ENCODE data around the gene DDX1. TPM values are rescaled to one million over a fixed set of nuclear protein-coding genes. Genes with fewer than 3 reads are reported as not detected.

The DDX1 gene
- total RNA-seq, 1 donor from 2014 or later: 75.4 TPM

DNA sequence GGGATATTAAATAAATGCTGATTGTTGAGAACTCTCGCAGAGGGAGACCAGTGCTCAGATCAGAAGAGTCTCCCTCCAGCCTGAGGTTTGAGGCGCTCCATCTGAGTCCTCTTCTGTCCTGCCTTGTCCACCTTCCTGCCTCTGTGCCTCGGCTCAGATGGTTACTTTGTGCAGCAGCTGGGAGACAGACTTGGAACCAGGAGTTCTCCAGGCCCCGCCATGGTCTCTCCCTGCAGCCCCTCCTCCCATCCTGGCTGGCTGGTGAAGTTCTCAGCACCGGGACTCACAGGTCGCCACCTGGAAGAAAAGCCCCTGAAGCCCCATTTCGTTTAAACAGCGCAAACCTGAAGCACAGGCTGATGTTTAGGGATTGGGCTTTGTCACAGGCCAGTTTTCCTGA, 60.6 kb downstream of the DDX1 start:
- DNase-seq (ENCODE audit: low spot score) (no peak), ATAC-seq (no peak)
- intact Hi-C loops (cut with DNase I): no loop called here

DNA sequence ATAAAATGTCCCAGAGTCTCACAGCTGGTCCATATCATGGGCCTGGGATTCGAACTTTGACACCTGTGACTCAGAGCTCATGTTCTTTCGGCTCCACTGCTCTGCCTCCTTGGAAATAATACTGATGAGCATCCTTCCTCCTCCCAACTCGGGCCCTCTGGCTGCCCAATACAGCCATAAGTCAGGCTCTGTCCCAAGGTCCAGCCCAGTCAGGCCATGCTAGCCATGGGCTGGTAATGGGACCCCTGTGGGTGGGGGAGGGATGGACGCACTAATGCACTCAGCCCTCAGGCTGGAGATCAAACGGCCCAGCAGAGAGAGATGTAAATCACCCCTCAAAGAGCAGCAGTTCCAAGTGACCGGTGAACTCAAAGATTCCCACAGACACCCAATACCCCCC, 61.1 kb downstream of the DDX1 start:
- DNase-seq (ENCODE audit: low spot score) (no peak), ATAC-seq (no peak)
- intact Hi-C loops (cut with DNase I): no loop called here

DNA sequence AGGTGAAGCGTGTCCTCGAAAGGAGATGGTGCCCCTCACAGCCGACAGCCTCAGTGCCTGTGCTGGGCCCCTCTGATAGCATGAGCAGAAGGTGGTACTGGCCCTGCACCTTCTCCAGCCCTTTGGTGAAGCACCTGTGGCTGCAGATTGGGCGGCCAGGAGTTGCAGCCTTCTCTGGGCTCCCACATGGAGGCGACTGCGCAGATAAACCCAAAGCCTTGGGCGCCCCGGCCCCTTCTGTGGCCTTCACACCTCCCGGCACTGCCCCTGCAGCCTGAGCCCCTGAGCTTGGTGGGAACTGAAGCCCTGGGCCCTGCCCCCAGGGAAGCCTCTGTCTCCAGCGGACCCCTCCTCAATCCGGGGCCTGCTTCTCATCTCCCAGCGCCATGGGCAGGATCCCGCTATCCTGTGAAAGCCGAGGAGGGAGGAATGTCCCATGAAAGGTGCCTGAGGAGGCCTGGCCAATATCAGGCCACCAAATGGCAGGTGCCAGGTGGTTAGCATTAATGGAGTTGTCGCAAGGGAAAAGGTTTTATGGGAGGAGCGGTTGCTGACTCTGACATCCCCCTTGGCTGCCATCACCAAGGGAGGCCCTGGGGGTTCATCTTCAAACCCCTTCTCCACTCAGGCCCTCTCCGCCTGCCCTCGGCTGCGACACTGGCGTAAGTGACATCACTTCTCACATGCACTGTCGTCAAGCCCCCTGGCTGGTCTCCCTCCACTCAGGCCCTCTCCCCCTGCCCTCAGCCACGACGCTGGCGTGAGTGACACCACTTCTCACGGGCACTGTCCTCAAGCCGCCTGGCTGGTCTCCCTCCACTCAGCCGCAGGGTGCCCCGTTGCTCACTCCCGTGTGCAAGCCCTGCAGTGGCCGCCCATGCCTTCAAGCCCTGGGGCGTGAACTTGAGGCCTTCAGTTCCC, 62.4 kb downstream of the DDX1 start:
- ATAC-seq: no peak
- intact Hi-C loops (cut with DNase I): no loop called here
- DNase-seq (ENCODE audit: low spot score): no peak

GRCh38 chr2:15654727-15655073, 63.0 kb downstream of the DDX1 start:
- no peak for DNase-seq (ENCODE audit: low spot score)
- no peak for ATAC-seq
- intact Hi-C loops (cut with DNase I): no loop called here

DNA sequence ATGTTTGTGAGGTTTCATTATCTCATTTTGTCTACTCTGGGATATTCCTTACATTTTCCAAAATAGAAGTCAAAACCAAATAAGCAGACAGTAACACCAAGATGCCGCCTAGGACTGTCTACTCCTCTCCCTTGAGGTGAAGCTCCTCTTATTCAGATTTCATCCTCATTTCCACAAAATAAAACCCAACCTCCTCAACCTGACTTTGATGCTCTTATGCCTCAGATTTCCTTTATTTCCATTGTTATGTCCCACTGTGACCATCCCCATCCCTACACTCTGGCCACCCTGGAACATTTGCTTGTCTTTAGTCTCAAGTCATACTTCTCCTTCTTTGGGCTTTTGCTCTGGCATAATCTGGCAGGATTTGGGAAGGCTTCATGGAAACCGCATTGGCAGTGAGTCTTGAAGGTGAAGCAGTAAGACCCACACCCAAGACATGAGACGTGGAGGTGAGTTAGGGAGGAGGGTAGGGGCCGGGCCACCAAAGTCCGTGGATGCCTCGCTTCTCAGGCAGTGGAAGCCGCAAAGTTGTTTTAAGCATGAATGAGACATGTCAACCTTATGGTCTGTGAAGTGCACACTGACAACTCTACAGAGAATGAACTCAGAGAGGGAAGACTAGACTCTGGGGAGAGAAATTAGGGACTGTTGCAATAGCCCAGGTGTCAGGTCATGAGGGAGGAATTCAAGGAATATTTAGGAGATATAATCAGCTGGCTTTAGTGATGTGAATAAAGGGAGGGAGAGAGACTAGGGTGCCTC, 63.6 kb downstream of the DDX1 start:
- intact Hi-C loops (cut with DNase I): no loop called here
- DNase-seq (ENCODE audit: low spot score) (no peak), ATAC-seq (no peak)

DNA sequence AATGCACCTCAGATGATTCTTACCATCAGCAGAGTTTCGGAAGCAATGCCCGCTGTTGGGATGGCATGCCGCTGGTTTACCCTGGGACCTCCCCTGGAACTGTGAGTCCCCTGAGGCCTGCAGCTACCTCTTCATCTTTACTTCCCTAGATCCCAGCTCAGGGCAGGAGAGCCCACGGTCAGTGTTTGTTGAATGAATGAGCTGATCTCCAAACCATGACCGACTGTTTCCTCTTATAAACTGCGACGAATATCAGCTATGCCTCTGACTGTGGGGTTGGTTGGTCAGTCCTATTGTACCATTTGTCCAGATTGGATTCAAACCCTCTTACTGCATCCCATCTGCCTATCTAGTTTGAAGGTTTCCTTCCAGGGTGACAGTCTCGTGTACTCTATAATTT, 64.4 kb downstream of the DDX1 start:
- intact Hi-C loops (cut with DNase I): no loop called here
- ATAC-seq (no peak), DNase-seq (ENCODE audit: low spot score) (no peak)

- intact Hi-C loops (cut with DNase I): no loop called here
Measured at GRCh38 chr2:15657759-15658158, 66.1 kb downstream of the DDX1 start.

DNA sequence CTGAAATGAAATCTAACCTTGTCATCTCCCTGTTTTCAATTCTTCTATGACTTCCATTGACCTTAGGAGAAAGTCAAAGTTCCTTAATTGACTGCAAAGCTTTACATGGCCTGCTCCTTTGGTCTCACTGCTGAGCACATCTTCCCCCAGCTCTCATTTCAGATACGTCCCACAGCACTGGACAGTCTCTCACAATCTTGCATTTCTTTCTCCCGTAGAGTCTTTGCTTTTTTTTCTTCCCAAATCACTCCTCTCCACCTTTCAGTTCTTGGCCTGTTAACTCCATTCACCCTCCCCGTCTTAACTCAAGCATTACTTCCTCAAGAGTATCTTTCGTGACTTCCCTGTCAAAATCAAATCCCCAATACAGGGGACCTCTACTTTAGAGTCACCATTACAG, 67.2 kb downstream of the DDX1 start:
- DNase-seq (ENCODE audit: low spot score): no peak
- intact Hi-C loops (cut with DNase I): no loop called here
- ATAC-seq: no peak

More at GRCh38 chr2:15657759-15658158, 66.1 kb downstream of the DDX1 start:
- DNase-seq (ENCODE audit: low spot score): no peak
- no peak for ATAC-seq

DNA sequence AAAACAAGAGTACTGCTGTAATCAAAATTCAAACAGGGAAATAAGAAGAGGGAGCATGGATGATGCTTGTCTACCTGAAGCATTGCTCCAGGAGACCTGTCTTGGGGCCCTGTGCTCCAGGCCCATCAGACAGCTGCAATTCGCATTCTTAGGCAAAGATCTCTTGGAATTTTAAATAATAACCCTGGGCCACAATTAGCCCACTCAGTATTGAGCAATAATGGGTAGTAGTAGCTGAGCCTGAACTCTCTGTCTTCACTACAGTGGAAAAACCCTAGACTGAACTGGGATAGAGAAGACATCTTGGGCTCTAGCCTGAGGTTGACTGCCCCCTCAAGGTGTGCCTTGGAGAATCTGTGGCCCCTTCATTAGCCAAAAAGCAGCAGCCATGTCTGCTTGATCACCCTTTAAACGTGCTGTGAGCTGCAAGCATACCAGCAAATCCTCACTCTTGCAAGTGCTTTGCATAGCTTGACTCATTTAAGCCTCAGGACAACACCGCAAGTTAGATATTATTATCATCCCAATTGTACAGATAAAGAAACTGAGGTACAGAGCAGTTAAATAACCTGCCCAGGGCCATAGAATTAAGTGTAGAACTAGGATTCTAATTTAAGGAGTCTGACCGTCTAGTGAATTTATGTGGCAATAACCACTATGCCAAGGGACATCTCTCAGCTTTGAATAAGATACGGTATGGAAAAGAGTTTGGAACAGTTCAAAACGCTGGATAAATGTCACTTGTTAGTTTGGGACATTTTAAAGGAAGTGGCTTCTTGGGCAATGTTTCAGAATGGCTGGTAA, 69.0 kb downstream of the DDX1 start:
- intact Hi-C loops (cut with DNase I): no loop called here
- no peak for ATAC-seq
- no peak for DNase-seq (ENCODE audit: low spot score)

DNA sequence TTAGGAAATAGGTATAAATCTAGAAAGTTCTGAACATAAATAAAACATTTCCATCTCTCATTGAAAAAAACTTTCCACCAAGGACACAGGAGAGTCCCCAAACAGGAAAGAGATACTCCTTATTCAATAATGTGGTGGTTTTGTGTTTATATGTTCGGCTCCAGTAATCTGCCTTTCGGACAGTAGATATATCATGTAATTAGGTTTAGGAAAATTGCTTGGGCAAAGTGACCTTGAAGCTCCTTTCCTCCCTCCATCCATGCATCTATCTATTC, 69.6 kb downstream of the DDX1 start:
- intact Hi-C loops (cut with DNase I): no loop called here
- DNase-seq (ENCODE audit: low spot score): no peak
- no peak for ATAC-seq

DNA sequence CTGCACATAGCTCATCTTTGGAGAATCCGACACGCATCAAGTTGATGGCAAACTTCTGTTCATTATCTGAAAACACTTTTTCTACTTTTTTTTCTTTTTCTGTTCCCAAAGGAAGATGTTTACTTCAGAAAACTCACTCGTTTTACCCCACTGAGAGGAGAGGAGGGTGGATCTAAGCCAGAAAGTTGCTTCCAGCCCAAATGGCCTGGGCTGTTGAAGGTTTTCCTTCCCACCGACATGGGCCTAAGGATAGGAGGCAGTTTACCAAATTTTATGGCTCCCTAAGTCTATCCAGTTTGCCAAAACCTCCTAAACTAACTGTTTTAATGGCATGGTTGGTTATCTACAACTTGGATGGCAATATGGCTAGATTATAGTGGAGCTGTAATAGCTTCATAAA, 70.4 kb downstream of the DDX1 start:
- no peak for ATAC-seq
- DNase-seq (ENCODE audit: low spot score): no peak
- intact Hi-C loops (cut with DNase I): no loop called here

- ATAC-seq: no peak
- intact Hi-C loops (cut with DNase I): no loop called here
- no peak for DNase-seq (ENCODE audit: low spot score)
Measured at GRCh38 chr2:15662579-15662978, 70.9 kb downstream of the DDX1 start.

- DNase-seq (ENCODE audit: low spot score): no peak
- ATAC-seq: no peak
- intact Hi-C loops (cut with DNase I): no loop called here
Measured at GRCh38 chr2:15663802-15664201, 72.1 kb downstream of the DDX1 start.

- DNase-seq (ENCODE audit: low spot score) (no peak), ATAC-seq (no peak)
- intact Hi-C loops (cut with DNase I): no loop called here
Measured at GRCh38 chr2:15664273-15665066, 72.8 kb downstream of the DDX1 start.

- intact Hi-C loops (cut with DNase I): no loop called here
- DNase-seq (ENCODE audit: low spot score) (no peak), ATAC-seq (no peak)
Measured at GRCh38 chr2:15665067-15665942, 73.6 kb downstream of the DDX1 start.

- ATAC-seq (no peak), DNase-seq (ENCODE audit: low spot score) (no peak)
- intact Hi-C loops (cut with DNase I): no loop called here
Measured at GRCh38 chr2:15665943-15666460, 74.3 kb downstream of the DDX1 start.

DNA sequence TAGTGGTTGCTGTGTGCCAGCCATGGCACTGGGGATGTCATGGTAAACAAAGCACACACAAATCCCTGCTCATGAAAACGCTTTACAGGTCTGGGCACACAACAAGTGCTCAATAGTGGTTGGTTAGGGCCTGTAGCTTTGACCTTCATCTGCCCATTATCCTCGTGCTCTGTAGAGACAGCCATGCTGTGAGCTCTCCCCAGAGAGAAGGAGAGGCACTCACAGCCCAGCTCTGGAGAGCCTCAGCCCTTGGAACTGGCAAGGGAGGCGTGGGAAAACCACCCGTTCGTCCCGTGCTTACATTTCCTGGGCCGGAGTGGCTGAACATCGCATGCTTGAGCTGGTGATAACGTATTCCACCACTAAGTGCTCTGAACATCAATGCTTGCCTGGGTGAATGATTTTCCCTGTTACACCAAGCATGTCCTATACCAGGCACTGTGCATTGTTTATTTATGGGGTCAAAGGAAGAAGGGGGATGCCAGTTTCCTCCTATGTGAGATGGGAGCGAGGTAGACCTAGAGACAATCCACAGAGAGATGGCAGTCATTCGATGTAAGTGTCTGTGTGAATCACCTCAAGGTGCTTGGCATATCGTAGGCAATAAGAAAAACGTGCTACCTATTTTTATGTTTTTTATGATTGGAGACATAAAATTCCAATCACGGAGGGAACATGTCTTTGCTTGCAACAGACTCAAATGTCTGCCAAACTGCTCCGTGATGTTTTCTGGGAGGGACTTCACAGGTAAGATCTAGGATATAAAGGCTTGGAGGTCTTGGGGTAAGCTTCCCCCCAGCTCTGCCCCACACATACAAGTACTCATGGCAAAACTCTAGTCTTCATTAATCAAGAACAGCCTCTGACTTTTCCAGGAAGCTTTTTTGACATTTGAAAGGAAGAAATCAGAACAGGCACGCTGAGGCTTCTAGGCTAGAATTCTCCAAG, 75.5 kb downstream of the DDX1 start:
- DNase-seq (ENCODE audit: low spot score) (no peak), ATAC-seq (no peak)
- intact Hi-C loops (cut with DNase I): no loop called here

All from sciatic nerve (tissue), 2 donors.